Stimulated activated CD8-positive, alpha-beta memory T cell treated with anti-CD3 and anti-CD28 coated beads, Interleukin-15, amount 100 ng/mL, for 4 hours (primary cell): ENCODE results near the gene ASB10.

Experiments used
- DNase-seq, 2 donors: peaks; one replicate each; pipeline ENCODE4 v3.0.0-alpha.2; 2020; ENCODE audit warnings: low read depth in 2 of 2

ASB10 gene

DNA sequence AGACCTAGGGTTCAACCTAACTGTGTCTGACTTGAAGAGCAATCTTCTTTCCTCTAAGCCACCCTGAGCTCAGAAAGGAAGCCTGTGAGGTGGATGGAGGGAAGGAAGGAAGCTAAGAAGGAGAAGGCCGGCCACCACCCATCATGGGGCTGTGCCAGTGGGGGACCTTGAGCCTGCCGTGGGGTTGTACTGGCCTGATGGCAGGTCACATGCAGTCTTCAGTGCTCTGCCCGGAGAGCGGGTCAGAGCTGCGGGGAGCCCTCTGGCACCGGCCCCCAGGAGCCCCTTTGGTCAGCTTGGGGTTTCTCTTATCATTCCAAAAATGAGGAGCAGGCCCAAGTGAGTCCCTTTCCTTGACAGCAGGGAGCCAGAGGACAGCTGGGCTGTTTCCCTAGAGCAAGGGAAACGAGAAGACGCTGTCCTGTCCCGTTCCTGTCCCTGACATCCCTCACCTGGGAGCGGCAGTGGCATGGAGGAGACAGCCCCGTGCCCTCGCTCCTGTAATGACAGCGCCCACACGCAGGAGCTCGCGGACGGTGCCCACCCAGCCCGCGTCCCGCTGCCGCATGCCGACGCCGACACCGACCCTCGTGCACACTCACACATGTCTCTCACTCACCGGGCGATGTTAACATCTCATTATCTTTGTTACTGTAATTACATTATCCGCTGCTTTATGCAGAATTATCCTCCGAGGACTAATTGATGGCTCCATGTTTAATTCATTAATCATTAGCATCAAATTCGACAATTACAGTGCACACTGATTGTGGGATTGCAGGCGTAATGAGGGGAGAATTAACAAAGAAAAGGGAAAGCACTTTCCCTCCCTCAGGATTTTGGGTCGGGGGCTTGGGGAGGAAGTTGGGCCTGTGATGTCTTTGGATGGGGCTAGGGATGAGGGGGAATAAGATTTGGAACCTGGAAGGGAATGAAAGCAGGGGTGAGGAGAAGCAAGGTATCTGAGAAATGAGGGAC, 50.9 kb downstream of the ASB10 start:
- no peak for DNase-seq

DNA sequence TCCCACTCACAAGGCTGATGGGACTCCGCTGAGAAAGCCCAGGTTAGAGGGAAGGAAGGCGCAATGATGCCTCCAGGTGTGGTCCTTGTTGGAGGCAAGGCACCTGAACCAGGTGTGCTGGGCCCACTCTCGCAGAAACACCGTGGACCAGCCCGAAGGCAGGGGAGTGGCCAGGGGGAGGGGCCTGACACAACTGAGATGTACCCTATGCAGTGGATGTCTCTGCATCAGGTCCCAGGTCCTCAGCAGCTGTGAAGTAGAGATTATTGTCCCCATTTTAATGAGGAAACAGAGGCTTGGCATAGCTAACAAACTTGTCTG, 51.6 kb downstream of the ASB10 start:
- no peak for DNase-seq

GRCh38 chr7:151134743-151135524, 52.1 kb downstream of the ASB10 start:
- no peak for DNase-seq

DNA sequence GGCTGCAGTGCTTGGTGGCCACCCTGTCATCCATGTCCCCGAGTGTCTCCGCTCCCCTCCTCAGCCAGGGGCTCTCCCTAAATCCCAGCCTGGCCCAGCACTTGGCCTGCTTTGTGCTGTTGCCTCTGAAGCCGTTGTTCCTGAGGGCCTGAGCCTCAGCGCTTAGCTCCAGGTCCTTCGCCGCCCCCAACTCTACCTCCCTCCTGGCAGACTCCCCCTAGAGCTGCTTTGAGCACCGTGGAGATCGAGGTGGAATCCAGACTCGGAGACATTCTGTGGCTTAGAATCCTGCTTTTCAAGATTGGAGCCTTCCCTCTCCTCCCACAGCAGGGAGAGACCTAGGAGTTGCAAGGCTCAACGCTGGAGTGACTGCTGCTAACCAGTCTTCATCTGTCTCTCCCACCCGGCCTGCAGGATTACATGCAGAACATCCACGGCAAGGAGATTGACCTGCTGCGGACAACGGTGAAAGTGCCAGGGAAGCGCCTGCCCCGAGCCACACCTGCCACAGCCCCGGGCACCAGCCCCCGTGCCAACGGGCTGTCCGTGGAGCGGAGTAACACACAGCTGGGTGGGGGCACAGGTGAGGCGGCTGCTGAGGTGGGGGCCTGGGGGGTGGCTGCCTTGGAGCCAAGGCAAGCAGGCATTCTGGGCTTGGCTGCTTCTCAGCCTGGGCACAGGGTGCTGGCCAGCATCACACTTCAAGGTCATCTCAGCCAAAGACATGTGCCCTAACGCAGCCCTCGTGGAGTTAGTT, 52.9 kb downstream of the ASB10 start:
- DNase-seq: no peak

DNA sequence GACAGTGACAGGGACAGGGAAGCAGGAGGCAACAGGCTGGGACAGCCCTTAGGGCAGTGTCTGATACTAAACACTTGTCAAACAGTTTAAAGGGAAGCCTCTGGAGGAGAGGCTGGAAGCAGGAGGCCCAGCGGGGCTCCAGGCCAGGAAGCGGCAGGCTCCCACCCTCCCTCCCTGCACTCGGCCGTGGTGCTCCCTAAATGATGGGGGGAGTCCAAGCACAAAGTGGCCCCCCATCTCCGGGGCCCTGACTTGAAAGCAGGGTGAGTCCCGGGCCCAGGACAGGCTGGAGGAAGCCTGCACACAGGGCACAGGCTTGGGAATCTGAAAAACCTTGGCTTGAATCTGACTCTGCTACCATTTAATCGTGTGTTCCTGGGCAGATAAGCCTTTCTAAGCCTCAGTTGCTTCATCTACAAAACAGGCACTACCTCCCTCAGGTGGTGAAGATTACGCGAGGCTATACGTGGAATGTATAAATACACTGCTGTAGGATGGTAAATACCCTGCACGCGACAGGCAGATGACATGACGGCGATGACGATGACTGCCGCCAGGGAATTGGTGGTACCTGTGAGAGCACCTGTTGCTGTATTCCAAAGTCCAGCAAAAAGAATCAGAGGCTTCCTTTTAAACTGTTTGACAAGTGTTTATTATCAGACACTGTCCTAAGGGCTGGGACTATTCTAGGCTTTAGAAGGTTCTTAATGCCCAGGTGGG, 53.6 kb downstream of the ASB10 start:
- DNase-seq: no peak

- no peak for DNase-seq
Measured at GRCh38 chr7:151132461-151133205, 54.4 kb downstream of the ASB10 start.

GRCh38 chr7:151131592-151132293, 55.3 kb downstream of the ASB10 start:
- no peak for DNase-seq

GRCh38 chr7:151131224-151131591, 55.8 kb downstream of the ASB10 start:
- DNase-seq: no peak

DNA sequence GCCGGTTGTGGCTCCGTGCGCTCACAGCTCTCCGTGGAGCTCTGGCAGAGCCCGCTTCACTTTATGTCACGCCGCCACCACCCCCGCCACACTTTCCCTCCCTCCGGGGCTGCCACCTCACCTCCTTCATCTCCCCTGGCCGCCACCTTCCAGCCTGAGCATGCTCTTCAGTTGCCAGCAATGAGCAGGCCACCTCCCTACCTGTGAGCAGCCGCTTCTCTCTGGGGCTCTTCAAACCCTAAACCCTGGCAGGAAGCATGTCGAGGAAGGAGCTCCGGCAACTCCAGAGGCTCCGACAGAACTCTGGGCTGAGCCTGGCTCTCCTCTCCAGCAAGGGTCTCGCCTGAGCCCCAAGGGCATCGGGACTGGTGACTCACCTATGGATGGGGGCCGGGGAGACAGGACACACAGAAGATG, 56.3 kb downstream of the ASB10 start:
- DNase-seq: no peak

- DNase-seq: no peak
Measured at GRCh38 chr7:151129960-151130591, 57.0 kb downstream of the ASB10 start.

DNA sequence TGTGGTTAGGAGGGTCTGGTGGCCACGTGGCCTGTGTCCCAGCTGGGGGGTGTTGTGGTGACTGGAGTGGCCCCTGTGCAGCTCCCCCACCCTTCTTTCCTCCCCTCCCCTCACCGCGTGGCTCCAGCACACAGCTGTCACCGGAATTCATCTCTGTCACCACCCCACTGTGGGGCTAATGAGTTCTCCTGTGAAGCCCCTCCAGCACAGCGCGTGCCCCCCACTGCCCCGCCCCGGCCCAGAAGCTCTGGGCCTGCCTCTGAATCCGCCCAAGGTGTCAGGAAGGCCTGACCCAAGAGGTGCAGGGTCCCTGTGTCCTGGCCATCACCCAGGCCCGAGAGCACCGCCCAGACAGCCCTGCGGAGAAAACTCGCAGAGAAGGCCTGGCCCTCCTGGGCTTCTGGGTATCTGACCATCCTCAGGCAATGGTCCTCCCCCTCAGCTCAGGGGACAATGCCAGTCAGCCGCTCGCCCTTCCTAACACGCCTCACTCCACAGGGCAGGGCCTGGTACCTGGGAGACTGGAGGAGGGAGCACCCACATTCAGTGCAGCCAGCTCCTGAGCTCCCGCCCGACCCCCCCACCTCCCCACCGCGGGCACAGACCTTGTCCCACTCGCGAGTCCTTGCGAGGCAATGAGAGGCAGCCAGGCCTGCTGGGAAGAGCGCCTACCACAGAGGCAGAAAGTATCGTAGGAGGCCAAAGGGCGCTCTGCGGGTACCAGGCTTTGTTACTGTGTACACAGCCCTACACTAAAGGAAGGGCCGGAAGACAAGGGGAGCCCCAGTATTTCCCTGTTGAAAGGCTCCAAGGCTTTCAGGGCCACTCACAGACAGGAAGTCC, 57.7 kb downstream of the ASB10 start:
- no peak for DNase-seq

DNA sequence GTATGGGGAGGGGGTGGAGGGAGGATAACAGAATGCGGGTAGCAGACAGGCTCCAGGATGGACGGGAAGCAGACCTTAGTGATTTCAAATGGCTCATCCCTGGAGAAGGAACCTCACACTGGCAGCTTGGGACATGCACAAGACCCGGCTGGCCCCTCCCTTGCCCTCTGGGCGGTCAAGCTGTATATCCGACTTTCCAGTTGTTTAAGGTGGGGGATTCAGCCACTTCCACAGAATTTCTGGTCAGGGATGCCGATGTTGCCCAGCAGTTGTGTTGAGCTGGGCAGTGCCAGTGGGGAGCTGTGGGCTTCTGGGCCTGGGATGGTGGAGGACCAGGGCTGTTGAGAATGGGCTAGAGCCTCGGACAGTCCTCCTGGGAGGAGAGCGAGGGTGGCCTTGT, 58.3 kb downstream of the ASB10 start:
- DNase-seq: no peak

GRCh38 chr7:151128144-151128543, 58.9 kb downstream of the ASB10 start:
- DNase-seq: no peak

DNA sequence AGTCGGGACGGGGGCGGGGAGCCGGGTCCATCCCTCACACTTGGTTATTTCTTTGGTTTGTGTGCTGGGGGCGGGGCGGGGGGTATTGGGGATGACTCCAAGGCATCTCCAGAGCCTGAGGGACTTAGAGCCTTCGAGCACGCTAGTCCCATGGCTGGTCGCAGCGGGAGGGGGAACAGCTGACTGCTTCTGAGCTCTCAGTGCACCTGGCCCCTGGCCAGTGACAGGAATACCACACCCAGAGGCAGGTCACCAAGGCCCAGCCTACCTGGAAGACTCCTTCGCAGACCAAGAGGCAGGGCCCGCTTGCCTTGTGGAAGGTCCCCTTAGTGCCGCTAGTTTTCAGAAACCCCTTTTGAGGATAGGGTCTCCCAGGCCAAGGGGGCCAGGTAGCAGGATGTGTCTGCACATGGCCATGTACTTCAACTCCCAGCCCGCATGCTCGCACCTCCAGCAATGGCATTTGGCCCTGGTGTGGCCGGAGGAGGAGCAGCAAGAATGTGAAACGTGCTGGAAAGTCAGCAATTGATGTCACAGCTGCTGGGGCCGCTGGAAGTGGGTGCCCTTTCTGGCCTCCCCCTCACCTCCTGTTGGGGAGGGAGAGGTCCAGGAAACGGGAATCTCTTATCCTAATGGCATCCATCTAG, 60.4 kb downstream of the ASB10 start:
- no peak for DNase-seq

GRCh38 chr7:151125846-151126481, 61.1 kb downstream of the ASB10 start:
- DNase-seq: no peak
